C4-2B (cell line): ENCODE results near the gene SEL1L.
"Not testable (repeated sequence)": the region's sequence is repeated elsewhere in the genome, so short reads cannot be mapped to it uniquely, and the experiment has no call there.

Source experiments
- H3K27ac ChIP-seq: fragments of 450-650 bp; 2 replicates; pipeline ENCODE4 v1.5.1; 2017
- ZFX ChIP-seq: fragments of 450-650 bp; IDR thresholded peaks from 2 replicates; pipeline ENCODE4 v1.6.1; 2017
- TF ChIP-seq, protein P1 (sequence below): fragments of 450-650 bp; conservative IDR thresholded peaks from 2 replicates; pipeline ENCODE4 v1.5.1; 2017; ENCODE audit warnings: mild to moderate bottlenecking

SEL1L gene

GRCh38 chr14:81523616-81524015 lies 10.0 kb downstream of the SEL1L start:
- TF ChIP-seq, protein P1, sequence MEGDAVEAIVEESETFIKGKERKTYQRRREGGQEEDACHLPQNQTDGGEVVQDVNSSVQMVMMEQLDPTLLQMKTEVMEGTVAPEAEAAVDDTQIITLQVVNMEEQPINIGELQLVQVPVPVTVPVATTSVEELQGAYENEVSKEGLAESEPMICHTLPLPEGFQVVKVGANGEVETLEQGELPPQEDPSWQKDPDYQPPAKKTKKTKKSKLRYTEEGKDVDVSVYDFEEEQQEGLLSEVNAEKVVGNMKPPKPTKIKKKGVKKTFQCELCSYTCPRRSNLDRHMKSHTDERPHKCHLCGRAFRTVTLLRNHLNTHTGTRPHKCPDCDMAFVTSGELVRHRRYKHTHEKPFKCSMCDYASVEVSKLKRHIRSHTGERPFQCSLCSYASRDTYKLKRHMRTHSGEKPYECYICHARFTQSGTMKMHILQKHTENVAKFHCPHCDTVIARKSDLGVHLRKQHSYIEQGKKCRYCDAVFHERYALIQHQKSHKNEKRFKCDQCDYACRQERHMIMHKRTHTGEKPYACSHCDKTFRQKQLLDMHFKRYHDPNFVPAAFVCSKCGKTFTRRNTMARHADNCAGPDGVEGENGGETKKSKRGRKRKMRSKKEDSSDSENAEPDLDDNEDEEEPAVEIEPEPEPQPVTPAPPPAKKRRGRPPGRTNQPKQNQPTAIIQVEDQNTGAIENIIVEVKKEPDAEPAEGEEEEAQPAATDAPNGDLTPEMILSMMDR: no peak
- no peak for TF ChIP-seq ZFX
- no peak overlapping the region for H3K27ac ChIP-seq

DNA sequence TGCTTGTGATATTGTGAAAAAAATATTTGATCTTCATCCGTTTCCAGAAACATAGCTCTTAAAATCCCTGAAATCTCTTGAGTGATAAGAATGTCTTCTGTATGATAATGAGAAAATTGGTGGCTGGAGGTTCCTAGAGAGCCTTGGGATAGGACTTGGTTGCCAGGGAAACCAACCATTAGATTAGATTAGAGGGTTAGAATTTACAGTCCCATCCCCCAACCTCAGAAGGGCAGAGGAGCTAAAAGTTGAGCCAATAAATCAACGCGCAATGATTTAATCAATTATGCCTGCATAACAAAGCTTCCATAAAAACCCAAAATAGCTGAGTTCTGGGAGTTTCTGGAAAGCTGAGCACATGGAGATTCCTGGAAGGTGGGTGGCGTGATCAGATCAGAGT lies 10.6 kb downstream of the SEL1L start:
- TF ChIP-seq ZFX: no peak
- TF ChIP-seq, protein P1: no peak

DNA sequence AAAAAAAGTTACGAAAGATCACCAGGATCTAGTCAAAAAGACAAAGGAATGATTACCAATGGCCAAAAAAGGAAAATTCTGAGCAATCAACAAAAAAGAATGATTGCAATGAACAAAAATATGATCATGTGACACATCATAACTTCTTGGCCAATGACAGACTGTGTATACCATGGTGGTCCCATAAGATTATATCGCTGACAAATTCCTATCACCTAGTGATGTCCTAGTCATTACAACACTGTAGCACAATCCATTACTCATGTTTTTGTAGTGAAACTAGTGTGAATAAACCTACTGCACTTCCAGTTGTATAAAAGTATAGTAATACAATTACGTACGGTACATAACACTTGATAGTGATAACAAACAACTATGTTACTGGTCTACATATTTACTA lies 12.3 kb downstream of the SEL1L start:
- no peak overlapping the region for H3K27ac ChIP-seq
- no peak for TF ChIP-seq ZFX
- TF ChIP-seq, protein P1: no peak

More for the DNA sequence above, 10.6 kb downstream of the SEL1L start:
- H3K27ac ChIP-seq: no peak overlapping the region

- TF ChIP-seq ZFX: no peak
- TF ChIP-seq, protein P1: no peak
- no peak overlapping the region; the same call in 1 of the 2 replicates for H3K27ac ChIP-seq
Measured at GRCh38 chr14:81519200-81520011, 14.2 kb downstream of the SEL1L start.

GRCh38 chr14:81517798-81518398 lies 15.8 kb downstream of the SEL1L start:
- TF ChIP-seq, protein P1: no peak
- no peak for TF ChIP-seq ZFX
- H3K27ac ChIP-seq: peak overlapping the region; percentile 74

GRCh38 chr14:81516986-81517797 lies 16.5 kb downstream of the SEL1L start:
- TF ChIP-seq ZFX: no peak
- H3K27ac ChIP-seq: peak overlapping the region; percentile 74

DNA sequence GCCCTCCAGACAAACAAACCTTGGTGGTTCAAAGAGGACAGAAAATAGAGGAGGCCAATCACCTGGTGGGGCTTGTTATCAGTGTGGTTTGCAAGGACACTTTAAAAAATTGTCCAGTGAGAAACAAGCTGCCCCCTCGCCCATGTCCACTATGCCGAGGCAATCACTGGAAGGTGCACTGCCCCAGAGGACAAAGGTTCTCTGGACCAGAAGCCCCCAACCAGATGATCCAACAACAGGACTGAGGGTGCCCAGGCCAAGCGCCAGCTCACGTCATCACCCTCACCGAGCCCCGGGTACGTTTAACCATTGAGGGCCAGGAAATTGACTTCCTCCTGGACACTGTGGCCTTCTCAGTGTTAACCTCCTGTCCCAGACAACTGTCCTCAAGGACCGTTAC lies 17.7 kb downstream of the SEL1L start:
- 0 out of 2 replicates have a peak overlapping the region, but pooled peaks have one; percentile 74 for H3K27ac ChIP-seq

DNA sequence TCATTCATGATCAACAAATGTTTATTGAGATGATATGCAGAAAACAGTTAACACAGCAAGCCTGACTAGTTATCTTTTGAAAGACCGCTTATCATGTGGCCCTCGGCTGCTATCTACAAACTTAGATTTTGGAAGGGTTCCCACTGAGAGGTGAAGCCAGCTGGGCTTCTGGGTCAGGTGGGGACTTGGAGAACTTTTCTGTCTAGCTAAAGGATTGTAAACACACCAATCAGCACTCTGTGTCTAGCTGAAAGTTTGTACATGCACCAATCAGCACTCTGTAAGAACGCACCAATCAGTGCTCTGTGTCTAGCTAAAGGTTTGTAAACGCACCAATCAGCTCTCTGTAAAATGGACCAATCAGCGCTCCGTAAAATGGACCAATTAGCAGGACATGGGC lies 20.8 kb downstream of the SEL1L start:
- H3K27ac ChIP-seq: not testable (repeated sequence)
